Lower leg skin (tissue), 4 donors: ENCODE measurements around the gene PIK3R3. TPM values are rescaled to one million over a fixed set of nuclear protein-coding genes. Genes with fewer than 3 reads are reported as not detected.

ENCODE experiments used
- DNase-seq, 2 donors: peaks; one replicate each; pipeline ENCODE4 v3.0.0-alpha.2; 2019; ENCODE audit warnings: low spot score in 2 of 2
- H3K4me3 ChIP-seq: fragments of 200-600 bp; sonication (generic); 2 replicates; pipeline ENCODE4 v1.5.1; 2017; ENCODE audit warnings: mild to moderate bottlenecking, low read depth; ENCODE audit not compliant: poor library complexity, severe bottlenecking
- CTCF ChIP-seq, 3 donors: fragments of 450-650 bp; IDR thresholded peaks; one replicate each; pipeline ENCODE4 v1.5.1; 2016; ENCODE audit warnings: antibody characterized with exemption in 3 of 3, mild to moderate bottlenecking in 3 of 3, moderate library complexity in 2 of 3
- POLR2A ChIP-seq, 2 donors: fragments of 450-650 bp; IDR thresholded peaks; one replicate each; pipeline ENCODE4 v1.6.1; 2016 to 2017; ENCODE audit warnings: antibody characterized with exemption in 2 of 2, mild to moderate bottlenecking in 1 of 2, moderate library complexity in 1 of 2
- WGBS, 2 donors: methylation state at CpG; one replicate each; pipeline ENCODE4 v1.1.5; 2018; 5-methylcytosine and 5-hydroxymethylcytosine counted together
- intact Hi-C: fragments of 100-400 bp; cut with DNase I; formaldehyde crosslinking; loops from one replicate; pipeline ENCODE4 v1.15.0; 2023; ENCODE audit warnings: low total_unique reads
- total RNA-seq, 4 donors: library from RNA; depleted of rRNA; stranded (reverse); fragments of >200 nt; gene quantifications; one replicate each; pipeline ENCODE4 v1.1.0, GENCODE V29; 2016

The PIK3R3 gene
- total RNA-seq, 4 donors from 2014 or later, result 4.4 to 18.4 (median 11.7) TPM

- 38 to 43% methylated on average over 3 of the region's 3 CpGs for WGBS, 2 donors
- peak in 1 of 2 donors; percentile 63 for DNase-seq
- no peak overlapping the region for H3K4me3 ChIP-seq
- no peak for TF ChIP-seq CTCF (IDR thresholded peaks at IDR 0.05)
- intact Hi-C loops, result no loop called here
Measured at GRCh38 chr1:46134660-46135331, 2.4 kb upstream of the PIK3R3 start.

- no peak overlapping the region for H3K4me3 ChIP-seq
- no peak for DNase-seq
- TF ChIP-seq POLR2A (IDR thresholded peaks at IDR 0.05) (no peak), CTCF (IDR thresholded peaks at IDR 0.05) (no peak)
- intact Hi-C loops, result no loop called here
- WGBS, 2 donors, result 53 to 61% methylated on average over 3 of the region's 3 CpGs
Measured at GRCh38 chr1:46133781-46134350, 1.4 kb upstream of the PIK3R3 start.

GRCh38 chr1:46133181-46133658 is 791 bp upstream of the PIK3R3 start:
- no peak for TF ChIP-seq CTCF (IDR thresholded peaks at IDR 0.05)
- TF ChIP-seq POLR2A (IDR thresholded peaks at IDR 0.05), result no peak
- intact Hi-C loops, result no loop called here
- 3 to 4% methylated on average over 22 of the region's 22 CpGs for WGBS, 2 donors
- DNase-seq, result no peak
- peak overlapping the region; percentile 53 for H3K4me3 ChIP-seq

GRCh38 chr1:46131712-46132528 is 509 bp downstream of the PIK3R3 start:
- 1 to 2% methylated on average over 38 of the region's 38 CpGs for WGBS, 2 donors
- TF ChIP-seq POLR2A (IDR thresholded peaks at IDR 0.05), result no peak
- no peak for TF ChIP-seq CTCF (IDR thresholded peaks at IDR 0.05)
- intact Hi-C loops, result no loop called here
- H3K4me3 ChIP-seq, result peak overlapping the region; percentile 60
- no peak for DNase-seq

GRCh38 chr1:46131093-46131492 is 1.3 kb downstream of the PIK3R3 start:
- H3K4me3 ChIP-seq, result no peak overlapping the region
- TF ChIP-seq CTCF (IDR thresholded peaks at IDR 0.05) (no peak), POLR2A (IDR thresholded peaks at IDR 0.05) (no peak)
- 8% methylated on average over 10 of the region's 10 CpGs for WGBS, 2 donors
- no peak for DNase-seq
- intact Hi-C loops, result no loop called here
